H9 (cell line): Measurements from ENCODE around the gene DLG2. TPM values are rescaled to one million over a fixed set of nuclear protein-coding genes. Genes with fewer than 3 reads are reported as not detected.

Experiments
- DNase-seq: peaks from one replicate; pipeline ENCODE4 v3.0.0-alpha.2; 2017
- H2AFZ ChIP-seq: one replicate; pipeline ENCODE4 v1.6.1; 2013; ENCODE audit warnings: mild to moderate bottlenecking, low read length, control low read depth, moderate library complexity
- H2AK5ac ChIP-seq: 2 replicates; pipeline ENCODE4 v1.6.1; 2013; ENCODE audit warnings: low read length, control low read depth, mixed read lengths; ENCODE audit not compliant: insufficient read length
- H2BK120ac ChIP-seq: one replicate; pipeline ENCODE4 v1.6.1; 2013; ENCODE audit warnings: low read depth, mild to moderate bottlenecking, low read length, control low read depth, inconsistent platforms; ENCODE audit not compliant: poor library complexity, severe bottlenecking
- H2BK12ac ChIP-seq: 2 replicates; pipeline ENCODE4 v1.6.1; 2013; ENCODE audit warnings: low read length, control low read depth, mixed read lengths, low read depth; ENCODE audit not compliant: insufficient read length
- H2BK15ac ChIP-seq: 2 replicates; pipeline ENCODE4 v1.6.1; 2013; ENCODE audit warnings: low read depth, low read length, control low read depth
- H2BK20ac ChIP-seq: one replicate; pipeline ENCODE4 v1.6.1; 2013; ENCODE audit warnings: low read depth, mild to moderate bottlenecking, low read length, control low read depth, inconsistent platforms; ENCODE audit not compliant: poor library complexity, severe bottlenecking
- H2BK5ac ChIP-seq: 2 replicates; pipeline ENCODE4 v1.6.1; 2013; ENCODE audit warnings: low read length, control low read depth, mixed read lengths; ENCODE audit not compliant: insufficient read length
- H3K14ac ChIP-seq: 2 replicates; pipeline ENCODE4 v1.6.1; 2013; ENCODE audit warnings: low read length, control low read depth; ENCODE audit not compliant: insufficient read depth
- H3K18ac ChIP-seq: 2 replicates; pipeline ENCODE4 v1.6.1; 2013; ENCODE audit warnings: low read depth, mild to moderate bottlenecking, mixed read lengths, low read length, control low read depth; ENCODE audit not compliant: insufficient read length
- H3K23ac ChIP-seq: 2 replicates; pipeline ENCODE4 v1.6.1; 2013; ENCODE audit warnings: low read length, control low read depth, mixed read lengths, low read depth; ENCODE audit not compliant: insufficient read length
- H3K23me2 ChIP-seq: 2 replicates; pipeline ENCODE4 v1.6.1; 2013; ENCODE audit warnings: low read depth, mild to moderate bottlenecking, mixed read lengths, low read length, control low read depth; ENCODE audit not compliant: insufficient read length, poor library complexity, severe bottlenecking
- H3K27ac ChIP-seq: 2 replicates; pipeline ENCODE4 v1.5.1; 2013; ENCODE audit warnings: low read length, control low read depth, mixed read lengths, low read depth; ENCODE audit not compliant: insufficient read length
- H3K27me3 ChIP-seq: 2 replicates; pipeline ENCODE4 v1.6.1; 2013; ENCODE audit warnings: low read length, control low read depth, inconsistent platforms; ENCODE audit not compliant: insufficient read depth
- H3K4ac ChIP-seq: 2 replicates; pipeline ENCODE4 v1.6.1; 2013; ENCODE audit warnings: low read depth, mild to moderate bottlenecking, control low read depth, inconsistent platforms, low read length, moderate library complexity
- H3K4me1 ChIP-seq: 2 replicates; pipeline ENCODE4 v1.6.1; 2013; ENCODE audit warnings: low read length, control low read depth, inconsistent platforms; ENCODE audit not compliant: insufficient read depth
- H3K4me2 ChIP-seq: 2 replicates; pipeline ENCODE4 v1.6.1; 2013; ENCODE audit warnings: low read length, control low read depth, mixed read lengths; ENCODE audit not compliant: insufficient read length, insufficient read depth
- H3K56ac ChIP-seq: 2 replicates; pipeline ENCODE4 v1.6.1; 2013; ENCODE audit warnings: low read depth, mild to moderate bottlenecking, mixed read lengths, low read length, control low read depth; ENCODE audit not compliant: insufficient read length
- H3K79me1 ChIP-seq: 2 replicates; pipeline ENCODE4 v1.6.1; 2013; ENCODE audit warnings: low read depth, mild to moderate bottlenecking, moderate library complexity, low read length, control low read depth, inconsistent platforms; ENCODE audit not compliant: insufficient read depth, poor library complexity, severe bottlenecking
- H3K79me2 ChIP-seq: 2 replicates; pipeline ENCODE4 v1.6.1; 2013; ENCODE audit warnings: low read length, control low read depth, inconsistent platforms; ENCODE audit not compliant: insufficient read depth
- H3K9ac ChIP-seq: 2 replicates; pipeline ENCODE4 v1.6.1; 2013; ENCODE audit warnings: low read length, control low read depth, mixed read lengths; ENCODE audit not compliant: insufficient read length; ENCODE audit errors: extremely low read depth
- H3K9me3 ChIP-seq: one replicate; pipeline ENCODE4 v1.6.1; 2013; ENCODE audit warnings: low read depth, low read length, inconsistent platforms; ENCODE audit not compliant: control insufficient read depth
- H3T11ph ChIP-seq: one replicate; pipeline ENCODE4 v1.6.1; 2013; ENCODE audit warnings: mild to moderate bottlenecking, low read length, control low read depth, inconsistent platforms
- H4K20me1 ChIP-seq: one replicate; pipeline ENCODE4 v1.6.1; 2013; ENCODE audit not compliant: control insufficient read depth, insufficient read length, insufficient read depth
- H4K5ac ChIP-seq: 2 replicates; pipeline ENCODE4 v1.6.1; 2013; ENCODE audit warnings: low read depth, mild to moderate bottlenecking, mixed read lengths, low read length, control low read depth; ENCODE audit not compliant: insufficient read length
- H4K8ac ChIP-seq: replicated peaks from 2 replicates; pipeline ENCODE4 v1.6.1; 2013; ENCODE audit warnings: low read length, control low read depth, mixed read lengths, low read depth; ENCODE audit not compliant: insufficient read length
- H4K91ac ChIP-seq: 2 replicates; pipeline ENCODE4 v1.6.1; 2013; ENCODE audit warnings: low read depth, mild to moderate bottlenecking, moderate library complexity, mixed read lengths, low read length, control low read depth; ENCODE audit not compliant: insufficient read length
- H3K27ac Mint-ChIP-seq, 3 experiments: 2 replicates in 2 of 3; 3 replicates in 1 of 3; pipeline ENCODE4 v1.8.0; 2020 to 2021; ENCODE audit warnings: mixed read lengths in 3 of 3, mild to moderate bottlenecking in 1 of 3, moderate library complexity in 1 of 3
- H3K27me3 Mint-ChIP-seq: 2 replicates; pipeline ENCODE4 v1.8.0; 2021; ENCODE audit warnings: low read depth, mild to moderate bottlenecking, moderate library complexity, mixed read lengths
- H3K36me3 Mint-ChIP-seq, 3 experiments: 2 replicates in 2 of 3; 3 replicates in 1 of 3; pipeline ENCODE4 v1.8.0; 2020 to 2021; ENCODE audit warnings: low read depth in 3 of 3, mixed read lengths in 3 of 3; ENCODE audit not compliant: insufficient read depth in 1 of 3
- H3K4me1 Mint-ChIP-seq, 2 experiments: 2 replicates each; pipeline ENCODE4 v1.8.0; 2020; ENCODE audit warnings: mixed read lengths in 2 of 2
- H3K4me3 Mint-ChIP-seq, 2 experiments: 2 replicates in 1 of 2; 3 replicates in 1 of 2; pipeline ENCODE4 v1.8.0; 2020 to 2021; ENCODE audit warnings: mild to moderate bottlenecking in 2 of 2, mixed read lengths in 2 of 2, moderate library complexity in 1 of 2
- H3K9me3 Mint-ChIP-seq, 2 experiments: 2 replicates in 1 of 2; 3 replicates in 1 of 2; pipeline ENCODE4 v1.8.0; 2020; ENCODE audit warnings: mild to moderate bottlenecking in 2 of 2, mixed read lengths in 2 of 2, moderate library complexity in 1 of 2
- WGBS: extraction: QIAGEN DNeasy Blood & Tissue Kit; methylation state at CpG from one replicate; pipeline ENCODE4 v1.1.7; 2013; ENCODE audit warnings: missing lambda C conversion rate, low lambda C conversion rate, mixed read lengths; ENCODE audit not compliant: insufficient read length; ENCODE audit errors: extremely low coverage; 5-methylcytosine and 5-hydroxymethylcytosine counted together
- total RNA-seq: library from RNA; stranded (reverse); gene quantifications from 2 replicates; pipeline ENCODE4 v1.2.1, GENCODE V29; 2021
- TF ChIP-seq, protein P1 (sequence below): fragments of 200-600 bp; sonication (generic); conservative IDR thresholded peaks from 3 replicates; pipeline ENCODE4 v1.8.0; 2021; ENCODE audit warnings: antibody characterized with exemption, mild to moderate bottlenecking

Gene DLG2
- total RNA-seq, 1 experiment from 2014 or later, result 8.0 TPM

DNA sequence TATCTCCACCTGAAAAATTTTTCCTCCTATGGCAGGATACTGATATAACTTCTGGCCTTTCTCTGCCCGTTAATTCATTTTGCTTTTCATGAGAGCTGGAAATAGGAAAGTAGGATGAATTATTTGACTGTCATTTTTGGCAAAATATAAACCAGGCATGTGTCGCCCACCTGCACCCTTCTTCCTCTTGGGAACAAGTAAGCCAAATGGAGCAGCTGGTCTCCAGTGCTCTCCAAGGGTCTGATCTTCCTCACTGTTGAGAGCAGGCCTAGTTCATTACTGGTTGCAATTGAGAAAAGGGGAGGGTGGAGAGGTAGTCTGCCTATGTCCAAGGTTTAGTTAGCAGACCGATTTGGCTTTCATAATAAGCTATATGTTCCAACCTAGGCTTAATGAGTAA is 582.2 kb downstream of the DLG2 start:
- H2AK5ac ChIP-seq, result no peak overlapping the region
- no peak overlapping the region for H3K18ac ChIP-seq
- H4K8ac ChIP-seq, result no peak overlapping the region
- no peak overlapping the region for H3K14ac ChIP-seq
- H2BK5ac ChIP-seq, result no peak overlapping the region
- H2BK120ac ChIP-seq, result no peak overlapping the region
- H3K79me2 ChIP-seq, result no peaks in the 10 kb centered on the region
- H2BK20ac ChIP-seq, result no peak overlapping the region
- no peak overlapping the region for H2AFZ ChIP-seq
- no peak overlapping the region for H2BK15ac ChIP-seq
- Mint-ChIP-seq H3K4me1 (peaks cover 0 to 3% of the 10 kb centered on the region in 2 experiments; a peak in 1 of 4 replicates), H3K27me3 (no peaks in the 10 kb centered on the region), H3K27ac (peak overlapping the region in 1 of 3 experiments; percentile 62; a peak in 1 of 7 replicates), H3K4me3 (no peak overlapping the region), H3K9me3 (no peaks in the 10 kb centered on the region), H3K36me3 (no peaks in the 10 kb centered on the region)
- DNase-seq, result no peak
- no peaks in the 10 kb centered on the region for H3K9me3 ChIP-seq
- no peak overlapping the region for H3K27ac ChIP-seq
- no CpG with 5 or more reads among the region's 3 CpGs for WGBS
- no peak overlapping the region for H2BK12ac ChIP-seq
- H4K20me1 ChIP-seq, result no peaks in the 10 kb centered on the region
- H3K27me3 ChIP-seq, result no peaks in the 10 kb centered on the region
- H3T11ph ChIP-seq, result no peak overlapping the region
- no peak overlapping the region for H3K9ac ChIP-seq
- no peak overlapping the region for H3K4me2 ChIP-seq
- no peak overlapping the region for H4K91ac ChIP-seq
- no peaks in the 10 kb centered on the region for H3K79me1 ChIP-seq
- H3K56ac ChIP-seq, result no peak overlapping the region
- no peaks in the 10 kb centered on the region for H3K4me1 ChIP-seq
- no peak overlapping the region for H3K4ac ChIP-seq
- no peaks in the 10 kb centered on the region for H3K23me2 ChIP-seq
- TF ChIP-seq, protein P1, sequence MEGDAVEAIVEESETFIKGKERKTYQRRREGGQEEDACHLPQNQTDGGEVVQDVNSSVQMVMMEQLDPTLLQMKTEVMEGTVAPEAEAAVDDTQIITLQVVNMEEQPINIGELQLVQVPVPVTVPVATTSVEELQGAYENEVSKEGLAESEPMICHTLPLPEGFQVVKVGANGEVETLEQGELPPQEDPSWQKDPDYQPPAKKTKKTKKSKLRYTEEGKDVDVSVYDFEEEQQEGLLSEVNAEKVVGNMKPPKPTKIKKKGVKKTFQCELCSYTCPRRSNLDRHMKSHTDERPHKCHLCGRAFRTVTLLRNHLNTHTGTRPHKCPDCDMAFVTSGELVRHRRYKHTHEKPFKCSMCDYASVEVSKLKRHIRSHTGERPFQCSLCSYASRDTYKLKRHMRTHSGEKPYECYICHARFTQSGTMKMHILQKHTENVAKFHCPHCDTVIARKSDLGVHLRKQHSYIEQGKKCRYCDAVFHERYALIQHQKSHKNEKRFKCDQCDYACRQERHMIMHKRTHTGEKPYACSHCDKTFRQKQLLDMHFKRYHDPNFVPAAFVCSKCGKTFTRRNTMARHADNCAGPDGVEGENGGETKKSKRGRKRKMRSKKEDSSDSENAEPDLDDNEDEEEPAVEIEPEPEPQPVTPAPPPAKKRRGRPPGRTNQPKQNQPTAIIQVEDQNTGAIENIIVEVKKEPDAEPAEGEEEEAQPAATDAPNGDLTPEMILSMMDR, result no peak
- H3K23ac ChIP-seq, result no peak overlapping the region
- no peak overlapping the region for H4K5ac ChIP-seq
